GM23338 (cell line): ENCODE results near the gene RENBP. TPM values are rescaled to one million over a fixed set of nuclear protein-coding genes. Genes with fewer than 3 reads are reported as not detected.

ENCODE experiments used
- ATAC-seq: fragments of 200-7000 bp; cut with Tn5 transposase; 3 replicates; pipeline ENCODE4 v1.9.1; 2020
- DNase-seq: peaks from one replicate; pipeline ENCODE4 v3.0.0-alpha.2; 2015; ENCODE audit warnings: low spot score
- H2AFZ ChIP-seq: fragments of 200-600 bp; sonication (generic); 2 replicates; pipeline ENCODE4 v1.8.0; 2016; ENCODE audit warnings: antibody characterized with exemption, mild to moderate bottlenecking, moderate library complexity
- H3F3A ChIP-seq: fragments of 200-600 bp; sonication (generic); replicated peaks from 2 replicates; pipeline ENCODE4 v1.8.0; 2017; ENCODE audit warnings: antibody characterized with exemption, mixed run types, low read depth
- H3K27ac ChIP-seq: fragments of 200-600 bp; sonication (generic); 2 replicates; pipeline ENCODE4 v1.6.1; 2016; ENCODE audit warnings: low read depth
- H3K27me3 ChIP-seq: fragments of 200-600 bp; sonication (generic); 2 replicates; pipeline ENCODE4 v1.8.0; 2016; ENCODE audit warnings: mild to moderate bottlenecking, mixed run types, moderate library complexity; ENCODE audit not compliant: insufficient read depth
- H3K36me3 ChIP-seq: fragments of 200-600 bp; sonication (generic); 2 replicates; pipeline ENCODE4 v1.8.0; 2016; ENCODE audit warnings: mild to moderate bottlenecking; ENCODE audit not compliant: insufficient read depth
- H3K4me1 ChIP-seq: fragments of 200-600 bp; sonication (generic); 2 replicates; pipeline ENCODE4 v1.8.0; 2016; ENCODE audit warnings: mild to moderate bottlenecking, moderate library complexity; ENCODE audit not compliant: insufficient read depth
- H3K4me2 ChIP-seq: fragments of 200-600 bp; sonication (generic); 2 replicates; pipeline ENCODE4 v1.7.1; 2017; ENCODE audit warnings: mixed run types
- H3K4me3 ChIP-seq: fragments of 200-600 bp; sonication (generic); 2 replicates; pipeline ENCODE4 v1.6.1; 2016; ENCODE audit warnings: mixed run types
- H3K79me2 ChIP-seq: fragments of 200-600 bp; sonication (generic); replicated peaks from 2 replicates; pipeline ENCODE4 v1.8.0; 2017; ENCODE audit warnings: mild to moderate bottlenecking; ENCODE audit not compliant: insufficient read depth
- H3K9me2 ChIP-seq: fragments of 200-600 bp; sonication (generic); 2 replicates; pipeline ENCODE4 v1.8.0; 2017; ENCODE audit not compliant: insufficient read depth
- H4K20me1 ChIP-seq: fragments of 200-600 bp; sonication (generic); replicated peaks from 2 replicates; pipeline ENCODE4 v1.8.0; 2017; ENCODE audit warnings: mild to moderate bottlenecking; ENCODE audit not compliant: insufficient read depth
- H3K27ac Mint-ChIP-seq: 2 replicates; pipeline ENCODE4 v1.8.0; 2020; ENCODE audit warnings: inconsistent platforms, mild to moderate bottlenecking, moderate library complexity, mixed read lengths
- H3K27me3 Mint-ChIP-seq: 3 replicates; pipeline ENCODE4 v1.8.0; 2022; ENCODE audit warnings: low read depth, mild to moderate bottlenecking, moderate library complexity, mixed read lengths, inconsistent platforms; ENCODE audit not compliant: insufficient read depth, poor library complexity
- H3K36me3 Mint-ChIP-seq: 3 replicates; pipeline ENCODE4 v1.8.0; 2021; ENCODE audit warnings: low read depth, mild to moderate bottlenecking, inconsistent platforms, moderate library complexity, mixed read lengths
- H3K4me1 Mint-ChIP-seq: 3 replicates; pipeline ENCODE4 v1.8.0; 2020; ENCODE audit warnings: mild to moderate bottlenecking, inconsistent platforms, mixed read lengths
- H3K4me3 Mint-ChIP-seq: 3 replicates; pipeline ENCODE4 v1.8.0; 2021; ENCODE audit warnings: moderate library complexity, mild to moderate bottlenecking, inconsistent platforms, mixed read lengths
- H3K9me3 Mint-ChIP-seq: 3 replicates; pipeline ENCODE4 v1.8.0; 2020; ENCODE audit warnings: moderate library complexity, mild to moderate bottlenecking, inconsistent platforms, mixed read lengths
- CREB1 ChIP-seq: fragments of 250-450 bp; sonication (Bioruptor Pico); IDR thresholded peaks from 2 replicates; pipeline ENCODE4 v1.5.0; 2020; ENCODE audit warnings: low read depth, mild to moderate bottlenecking, moderate library complexity
- ETS1 ChIP-seq: IDR thresholded peaks from 2 replicates; pipeline ENCODE4 v1.6.1; 2016; ENCODE audit warnings: antibody characterized with exemption
- EZH2 ChIP-seq: fragments of 200-600 bp; sonication (generic); IDR thresholded peaks from one replicate; pipeline ENCODE4 v1.8.0; 2017; ENCODE audit warnings: antibody characterized with exemption, mild to moderate bottlenecking, low read depth; ENCODE audit not compliant: unreplicated experiment
- JUNB ChIP-seq: IDR thresholded peaks from one replicate; pipeline ENCODE4 v1.6.1; 2016; ENCODE audit warnings: antibody characterized with exemption; ENCODE audit not compliant: unreplicated experiment
- NANOG ChIP-seq: IDR thresholded peaks from 2 replicates; pipeline ENCODE4 v1.6.1; 2016; ENCODE audit warnings: antibody characterized with exemption, borderline replicate concordance
- POLR2AphosphoS5 ChIP-seq: IDR thresholded peaks from 2 replicates; pipeline ENCODE4 v1.6.1; 2016; ENCODE audit warnings: antibody characterized with exemption, low read depth
- STAT1 ChIP-seq: IDR thresholded peaks from one replicate; pipeline ENCODE4 v1.6.1; 2016; ENCODE audit warnings: antibody characterized with exemption; ENCODE audit not compliant: unreplicated experiment
- ZNF114 ChIP-seq: fragments of 250-450 bp; sonication (Bioruptor Pico); IDR thresholded peaks from 2 replicates; pipeline ENCODE4 v1.5.0; 2020; ENCODE audit warnings: mild to moderate bottlenecking, moderate library complexity
- polyA plus RNA-seq: library from polyadenylated mRNA; unstranded; fragments of >200 nt; fragmentation: Nextera tagmentation; extraction: Ambion mirVana; gene quantifications from 2 replicates; pipeline ENCODE4 v1.2.1, GENCODE V29; 2016
- total RNA-seq: library from RNA; depleted of rRNA; stranded (reverse); fragments of >200 nt; shearing (Covaris generic); gene quantifications from 2 replicates; pipeline ENCODE4 v1.2.3, GENCODE V29; 2014
- TF ChIP-seq, protein P1 (sequence below), 2 experiments: fragments of 200-600 bp in 1 of 2; sonication (generic) in 1 of 2; conservative IDR thresholded peaks; 2 replicates each; pipeline versions ENCODE4 v1.5.1 to v1.6.1; 2016 to 2017; ENCODE audit warnings: antibody characterized with exemption in 2 of 2, low read depth in 2 of 2, mild to moderate bottlenecking in 2 of 2, moderate library complexity in 1 of 2
- TF ChIP-seq, protein P2 (sequence below): fragments of 250-450 bp; sonication (Bioruptor Pico); IDR thresholded peaks from 2 replicates; pipeline ENCODE4 v1.5.0; 2020; ENCODE audit warnings: mild to moderate bottlenecking, moderate library complexity

The RENBP gene
- total and polyA plus RNA-seq, 2 experiments from 2014 or later: 2.0 to 10.3 TPM

GRCh38 chrX:153947009-153947769 lies 2.7 kb upstream of the RENBP start:
- ATAC-seq (peak; percentile 73), DNase-seq (peak; percentile 86)
- Histone ChIP-seq H3K9me2 (no peaks in the 10 kb centered on the region), H3K4me1 (no peaks in the 10 kb centered on the region; the same call in 1 of the 2 replicates), H3K4me2 (no peak overlapping the region), H3K27ac (peak overlapping the region; percentile 84), H2AFZ (no peak overlapping the region), H4K20me1 (no peaks in the 10 kb centered on the region), H3K36me3 (no peaks in the 10 kb centered on the region; the same call in 1 of the 2 replicates), H3K79me2 (no peaks in the 10 kb centered on the region), H3K4me3 (no peak overlapping the region), H3K27me3 (no peaks in the 10 kb centered on the region), H3F3A (no peaks in the 10 kb centered on the region)
- peak overlapping the region; percentile 89 for H3K27ac Mint-ChIP-seq
- no peaks in the 10 kb centered on the region for H3K9me3 Mint-ChIP-seq
- peaks cover 35% of the 10 kb centered on the region for H3K36me3 Mint-ChIP-seq
- H3K4me1 Mint-ChIP-seq: peaks cover 22% of the 10 kb centered on the region
- no peak overlapping the region for H3K4me3 Mint-ChIP-seq
- peaks cover 5% of the 10 kb centered on the region for H3K27me3 Mint-ChIP-seq
- TF ChIP-seq CREB1 (CRISPR knock-in tag): no peak
- TF ChIP-seq, protein P1, sequence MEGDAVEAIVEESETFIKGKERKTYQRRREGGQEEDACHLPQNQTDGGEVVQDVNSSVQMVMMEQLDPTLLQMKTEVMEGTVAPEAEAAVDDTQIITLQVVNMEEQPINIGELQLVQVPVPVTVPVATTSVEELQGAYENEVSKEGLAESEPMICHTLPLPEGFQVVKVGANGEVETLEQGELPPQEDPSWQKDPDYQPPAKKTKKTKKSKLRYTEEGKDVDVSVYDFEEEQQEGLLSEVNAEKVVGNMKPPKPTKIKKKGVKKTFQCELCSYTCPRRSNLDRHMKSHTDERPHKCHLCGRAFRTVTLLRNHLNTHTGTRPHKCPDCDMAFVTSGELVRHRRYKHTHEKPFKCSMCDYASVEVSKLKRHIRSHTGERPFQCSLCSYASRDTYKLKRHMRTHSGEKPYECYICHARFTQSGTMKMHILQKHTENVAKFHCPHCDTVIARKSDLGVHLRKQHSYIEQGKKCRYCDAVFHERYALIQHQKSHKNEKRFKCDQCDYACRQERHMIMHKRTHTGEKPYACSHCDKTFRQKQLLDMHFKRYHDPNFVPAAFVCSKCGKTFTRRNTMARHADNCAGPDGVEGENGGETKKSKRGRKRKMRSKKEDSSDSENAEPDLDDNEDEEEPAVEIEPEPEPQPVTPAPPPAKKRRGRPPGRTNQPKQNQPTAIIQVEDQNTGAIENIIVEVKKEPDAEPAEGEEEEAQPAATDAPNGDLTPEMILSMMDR (conservative IDR thresholded peaks at IDR 0.05; ENCODE audit: low read depth in 2 of 2): peak; percentile 75 to 85

GRCh38 chrX:153945956-153946943 lies 1.8 kb upstream of the RENBP start:
- ATAC-seq: no peak
- peaks cover 5% of the 10 kb centered on the region for H3K27me3 Mint-ChIP-seq
- Histone ChIP-seq H3K27ac (no peak overlapping the region), H3K9me2 (no peaks in the 10 kb centered on the region), H2AFZ (no peak overlapping the region), H4K20me1 (no peaks in the 10 kb centered on the region), H3K27me3 (no peaks in the 10 kb centered on the region), H3K79me2 (no peaks in the 10 kb centered on the region), H3K4me3 (no peak overlapping the region), H3F3A (no peaks in the 10 kb centered on the region), H3K4me2 (no peak overlapping the region), H3K36me3 (no peaks in the 10 kb centered on the region; the same call in 1 of the 2 replicates), H3K4me1 (no peaks in the 10 kb centered on the region; the same call in 1 of the 2 replicates)
- H3K27ac Mint-ChIP-seq: no peak overlapping the region
- H3K36me3 Mint-ChIP-seq: peaks cover 29% of the 10 kb centered on the region
- H3K4me1 Mint-ChIP-seq: peaks cover 23% of the 10 kb centered on the region
- no peak for DNase-seq
- H3K4me3 Mint-ChIP-seq: no peak overlapping the region
- H3K9me3 Mint-ChIP-seq: no peaks in the 10 kb centered on the region
- TF ChIP-seq POLR2AphosphoS5: no peak
- TF ChIP-seq ZNF114 (CRISPR knock-in tag): no peak
- TF ChIP-seq JUNB: no peak
- no peak for TF ChIP-seq EZH2
- TF ChIP-seq NANOG: no peak
- TF ChIP-seq, protein P2, sequence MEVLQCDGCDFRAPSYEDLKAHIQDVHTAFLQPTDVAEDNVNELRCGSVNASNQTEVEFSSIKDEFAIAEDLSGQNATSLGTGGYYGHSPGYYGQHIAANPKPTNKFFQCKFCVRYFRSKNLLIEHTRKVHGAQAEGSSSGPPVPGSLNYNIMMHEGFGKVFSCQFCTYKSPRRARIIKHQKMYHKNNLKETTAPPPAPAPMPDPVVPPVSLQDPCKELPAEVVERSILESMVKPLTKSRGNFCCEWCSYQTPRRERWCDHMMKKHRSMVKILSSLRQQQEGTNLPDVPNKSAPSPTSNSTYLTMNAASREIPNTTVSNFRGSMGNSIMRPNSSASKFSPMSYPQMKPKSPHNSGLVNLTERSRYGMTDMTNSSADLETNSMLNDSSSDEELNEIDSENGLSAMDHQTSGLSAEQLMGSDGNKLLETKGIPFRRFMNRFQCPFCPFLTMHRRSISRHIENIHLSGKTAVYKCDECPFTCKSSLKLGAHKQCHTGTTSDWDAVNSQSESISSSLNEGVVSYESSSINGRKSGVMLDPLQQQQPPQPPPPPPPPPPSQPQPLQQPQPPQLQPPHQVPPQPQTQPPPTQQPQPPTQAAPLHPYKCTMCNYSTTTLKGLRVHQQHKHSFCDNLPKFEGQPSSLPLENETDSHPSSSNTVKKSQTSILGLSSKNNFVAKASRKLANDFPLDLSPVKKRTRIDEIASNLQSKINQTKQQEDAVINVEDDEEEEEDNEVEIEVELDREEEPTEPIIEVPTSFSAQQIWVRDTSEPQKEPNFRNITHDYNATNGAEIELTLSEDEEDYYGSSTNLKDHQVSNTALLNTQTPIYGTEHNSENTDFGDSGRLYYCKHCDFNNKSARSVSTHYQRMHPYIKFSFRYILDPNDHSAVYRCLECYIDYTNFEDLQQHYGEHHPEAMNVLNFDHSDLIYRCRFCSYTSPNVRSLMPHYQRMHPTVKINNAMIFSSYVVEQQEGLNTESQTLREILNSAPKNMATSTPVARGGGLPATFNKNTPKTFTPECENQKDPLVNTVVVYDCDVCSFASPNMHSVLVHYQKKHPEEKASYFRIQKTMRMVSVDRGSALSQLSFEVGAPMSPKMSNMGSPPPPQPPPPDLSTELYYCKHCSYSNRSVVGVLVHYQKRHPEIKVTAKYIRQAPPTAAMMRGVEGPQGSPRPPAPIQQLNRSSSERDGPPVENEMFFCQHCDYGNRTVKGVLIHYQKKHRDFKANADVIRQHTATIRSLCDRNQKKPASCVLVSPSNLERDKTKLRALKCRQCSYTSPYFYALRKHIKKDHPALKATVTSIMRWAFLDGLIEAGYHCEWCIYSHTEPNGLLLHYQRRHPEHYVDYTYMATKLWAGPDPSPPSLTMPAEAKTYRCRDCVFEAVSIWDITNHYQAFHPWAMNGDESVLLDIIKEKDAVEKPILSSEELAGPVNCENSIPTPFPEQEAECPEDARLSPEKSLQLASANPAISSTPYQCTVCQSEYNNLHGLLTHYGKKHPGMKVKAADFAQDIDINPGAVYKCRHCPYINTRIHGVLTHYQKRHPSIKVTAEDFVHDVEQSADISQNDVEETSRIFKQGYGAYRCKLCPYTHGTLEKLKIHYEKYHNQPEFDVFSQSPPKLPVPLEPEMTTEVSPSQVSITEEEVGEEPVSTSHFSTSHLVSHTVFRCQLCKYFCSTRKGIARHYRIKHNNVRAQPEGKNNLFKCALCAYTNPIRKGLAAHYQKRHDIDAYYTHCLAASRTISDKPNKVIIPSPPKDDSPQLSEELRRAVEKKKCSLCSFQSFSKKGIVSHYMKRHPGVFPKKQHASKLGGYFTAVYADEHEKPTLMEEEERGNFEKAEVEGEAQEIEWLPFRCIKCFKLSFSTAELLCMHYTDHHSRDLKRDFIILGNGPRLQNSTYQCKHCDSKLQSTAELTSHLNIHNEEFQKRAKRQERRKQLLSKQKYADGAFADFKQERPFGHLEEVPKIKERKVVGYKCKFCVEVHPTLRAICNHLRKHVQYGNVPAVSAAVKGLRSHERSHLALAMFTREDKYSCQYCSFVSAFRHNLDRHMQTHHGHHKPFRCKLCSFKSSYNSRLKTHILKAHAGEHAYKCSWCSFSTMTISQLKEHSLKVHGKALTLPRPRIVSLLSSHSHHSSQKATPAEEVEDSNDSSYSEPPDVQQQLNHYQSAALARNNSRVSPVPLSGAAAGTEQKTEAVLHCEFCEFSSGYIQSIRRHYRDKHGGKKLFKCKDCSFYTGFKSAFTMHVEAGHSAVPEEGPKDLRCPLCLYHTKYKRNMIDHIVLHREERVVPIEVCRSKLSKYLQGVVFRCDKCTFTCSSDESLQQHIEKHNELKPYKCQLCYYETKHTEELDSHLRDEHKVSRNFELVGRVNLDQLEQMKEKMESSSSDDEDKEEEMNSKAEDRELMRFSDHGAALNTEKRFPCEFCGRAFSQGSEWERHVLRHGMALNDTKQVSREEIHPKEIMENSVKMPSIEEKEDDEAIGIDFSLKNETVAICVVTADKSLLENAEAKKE (CRISPR knock-in tag): no peak
- TF ChIP-seq CREB1 (CRISPR knock-in tag): no peak
- no peak for TF ChIP-seq ETS1
- TF ChIP-seq STAT1: no peak
